HG02852 (cell line): ENCODE data around the gene DLGAP1.

ENCODE experiments used
- ATAC-seq: cut with Tn5 transposase; IDR thresholded peaks from one replicate; pipeline ENCODE4 v1.9.1; 2021; ENCODE audit warnings: mild to moderate bottlenecking, moderate library complexity; ENCODE audit not compliant: unreplicated experiment

DLGAP1 gene

GRCh38 chr18:4193086-4193485 is 262.0 kb downstream of the DLGAP1 start:
- ATAC-seq, result no peak

- ATAC-seq, result no peak
Observed at GRCh38 chr18:4181882-4182568, 273.1 kb downstream of the DLGAP1 start.

- ATAC-seq, result no peak
Observed at GRCh38 chr18:4181086-4181485, 274.0 kb downstream of the DLGAP1 start.

DNA sequence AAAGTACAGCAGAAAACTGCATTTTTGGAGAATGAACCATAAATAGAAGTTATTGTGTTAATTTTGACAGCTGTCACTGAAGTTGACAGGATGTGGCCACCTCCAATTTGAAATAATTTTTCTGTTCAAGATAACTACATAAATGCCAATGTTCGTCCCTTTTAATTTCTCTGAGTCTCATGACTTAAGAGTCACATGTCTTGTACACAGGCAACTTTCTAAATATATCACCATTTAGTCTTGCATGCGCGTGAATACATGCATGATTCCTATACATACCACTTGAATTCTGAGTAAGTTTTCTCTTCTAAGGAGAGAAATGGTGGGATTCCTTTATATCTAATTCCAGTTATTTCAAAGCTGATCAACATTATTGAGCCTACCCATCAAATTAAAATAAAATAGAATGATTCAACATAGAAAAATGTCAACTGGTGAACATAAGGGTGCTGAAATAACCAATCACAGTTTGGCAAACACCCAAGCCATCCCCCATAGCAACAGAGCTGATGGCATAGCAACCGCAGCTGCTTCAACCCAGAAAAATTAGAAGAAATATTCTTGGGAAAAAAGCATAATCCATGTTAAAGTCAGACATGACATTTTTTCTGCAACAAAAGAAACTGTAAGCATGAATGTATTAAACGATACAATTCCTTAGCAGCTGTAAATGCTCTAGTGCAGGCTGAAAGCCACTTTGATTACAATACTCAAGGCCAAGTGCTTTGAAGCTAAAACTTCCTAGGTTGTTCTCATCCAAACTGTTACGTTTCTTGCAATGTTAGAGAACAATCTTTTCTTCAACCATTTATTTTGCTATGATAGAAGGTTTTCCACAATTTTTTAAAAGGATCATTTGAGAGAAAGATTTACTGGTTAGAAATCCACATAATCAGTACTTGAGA is 282.7 kb downstream of the DLGAP1 start:
- ATAC-seq, result no peak

- ATAC-seq, result no peak
Observed at GRCh38 chr18:4157352-4157751, 297.8 kb downstream of the DLGAP1 start.

- no peak for ATAC-seq
Observed at GRCh38 chr18:4146797-4147196, 308.3 kb downstream of the DLGAP1 start.

GRCh38 chr18:4144201-4144600 is 310.9 kb downstream of the DLGAP1 start:
- no peak for ATAC-seq

- no peak for ATAC-seq
Observed at GRCh38 chr18:4143585-4143984, 311.5 kb downstream of the DLGAP1 start.

GRCh38 chr18:4142876-4143275 is 312.2 kb downstream of the DLGAP1 start:
- no peak for ATAC-seq

DNA sequence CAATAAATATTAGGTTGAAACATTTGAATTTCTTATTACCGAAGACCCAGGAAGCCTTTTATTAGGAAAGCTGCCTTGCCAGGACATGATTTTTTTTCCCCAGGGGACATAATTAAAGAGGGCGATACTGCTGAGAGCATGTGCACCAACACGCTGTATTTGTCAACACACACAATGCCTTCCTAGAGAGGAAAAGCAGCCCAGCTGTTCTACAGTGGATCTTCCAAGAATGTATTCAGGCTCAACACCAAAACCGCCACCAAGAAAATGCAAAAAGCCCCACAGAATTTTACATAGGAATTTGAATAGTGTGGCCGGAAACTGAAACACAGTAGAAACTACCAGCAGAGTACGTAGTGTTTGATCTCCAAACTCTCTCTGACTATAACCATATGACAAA is 320.4 kb downstream of the DLGAP1 start:
- ATAC-seq, result no peak

- ATAC-seq, result no peak
Observed at GRCh38 chr18:4130734-4131719, 324.1 kb downstream of the DLGAP1 start.

DNA sequence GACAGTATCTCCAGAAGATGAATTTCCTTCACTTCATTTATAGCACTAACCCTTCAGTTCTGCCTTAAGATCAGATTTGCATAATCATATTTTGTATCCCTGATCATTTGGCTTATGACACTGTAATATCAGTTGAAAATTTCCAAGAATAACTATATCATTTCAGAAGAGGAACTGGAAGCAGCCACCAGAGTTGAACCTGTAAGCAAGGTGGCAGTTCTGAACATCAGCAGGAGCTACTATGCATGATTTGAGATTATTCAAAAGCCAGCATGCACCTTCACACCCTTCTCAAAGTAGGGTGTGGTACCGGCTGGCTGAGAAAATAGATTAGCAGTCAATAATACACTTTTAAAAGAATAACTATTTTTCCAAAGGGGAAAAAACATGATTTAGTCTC is 328.2 kb downstream of the DLGAP1 start:
- no peak for ATAC-seq

- no peak for ATAC-seq
Observed at GRCh38 chr18:4125627-4126230, 329.4 kb downstream of the DLGAP1 start.

DNA sequence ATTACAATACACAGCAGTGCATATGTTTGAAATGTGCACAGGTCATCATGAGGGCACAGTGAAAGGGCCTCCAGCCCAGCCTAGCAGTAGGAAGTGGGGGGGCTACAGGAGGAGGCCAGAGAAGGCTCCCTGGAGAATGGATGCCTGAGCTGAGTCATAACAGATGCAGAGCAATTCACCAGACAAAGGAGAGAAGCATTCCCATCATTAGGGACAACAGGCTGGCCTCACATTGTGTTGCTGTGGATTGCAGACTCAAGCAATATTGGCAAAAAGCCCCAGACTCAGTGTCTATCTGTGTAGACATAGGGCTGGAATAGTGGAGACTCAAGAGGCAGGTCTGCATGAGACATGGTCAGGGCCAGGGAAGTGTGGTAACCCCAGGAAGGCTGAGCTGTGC is 329.9 kb downstream of the DLGAP1 start:
- no peak for ATAC-seq

GRCh38 chr18:4119813-4120212 is 335.3 kb downstream of the DLGAP1 start:
- no peak for ATAC-seq

- no peak for ATAC-seq
Observed at GRCh38 chr18:4119127-4119648, 335.9 kb downstream of the DLGAP1 start.

- no peak for ATAC-seq
Observed at GRCh38 chr18:4108016-4108415, 347.1 kb downstream of the DLGAP1 start.

DNA sequence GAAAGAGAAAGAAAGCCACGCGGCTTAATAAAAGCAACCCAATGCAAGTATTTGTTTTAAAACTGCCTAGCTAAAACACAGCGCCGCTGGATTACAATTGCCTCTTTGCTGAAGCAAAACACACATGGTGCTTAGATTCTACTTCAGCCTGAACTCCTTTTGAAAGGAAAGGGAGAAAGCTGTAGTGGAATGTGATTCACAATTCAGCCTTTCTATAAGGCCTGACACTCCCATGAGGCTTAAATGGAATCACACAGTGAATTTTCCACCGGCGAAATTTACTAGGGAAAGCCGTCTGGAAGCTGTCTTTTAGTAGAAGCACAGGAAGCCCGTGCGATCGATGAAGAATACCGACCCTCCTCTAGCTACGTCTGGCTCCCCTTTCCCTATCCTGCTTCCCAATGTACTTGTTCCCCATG is 348.0 kb downstream of the DLGAP1 start:
- ATAC-seq, result no peak

- peak; percentile 88 for ATAC-seq
Observed at GRCh38 chr18:4106407-4107033, 348.6 kb downstream of the DLGAP1 start.

- ATAC-seq, result no peak
Observed at GRCh38 chr18:4102901-4103300, 352.2 kb downstream of the DLGAP1 start.
